WTC11 (cell line): ENCODE measurements around the gene PSMB2. TPM values are rescaled to one million over a fixed set of nuclear protein-coding genes. Genes with fewer than 3 reads are reported as not detected.
A peak's percentile ranks its signal among the peaks of the same experiment; 100 is the strongest.

Source experiments
- ATAC-seq: fragments of 200-7000 bp; cut with Tn5 transposase; 2 replicates; pipeline ENCODE4 v1.10.0; 2021; ENCODE audit warnings: mild to moderate bottlenecking, moderate library complexity
- CTCF ChIA-PET: fragments of 300-600 bp; sonication (Branson Sonifier 250); formaldehyde crosslinking; loops from one replicate; lab custom pipeline; 2021; ENCODE audit warnings: antibody characterized with exemption; lab: Charles Lee
- POLR2A ChIA-PET: fragments of 350-600 bp; sonication (Branson Sonifier 250); formaldehyde crosslinking; loops from one replicate; lab custom pipeline; 2021; ENCODE audit warnings: antibody characterized with exemption; lab: Charles Lee
- DNase-seq: peaks from one replicate; pipeline ENCODE4 v3.0.0; 2021; ENCODE audit warnings: low spot score
- H3K27ac Mint-ChIP-seq: 2 replicates; pipeline ENCODE4 v1.8.0; 2021; ENCODE audit warnings: mixed read lengths
- H3K27me3 Mint-ChIP-seq: 2 replicates; pipeline ENCODE4 v1.8.0; 2021; ENCODE audit warnings: low read depth, mild to moderate bottlenecking, moderate library complexity, mixed read lengths
- H3K36me3 Mint-ChIP-seq: 2 replicates; pipeline ENCODE4 v1.8.0; 2021; ENCODE audit warnings: mixed read lengths
- H3K4me1 Mint-ChIP-seq: 2 replicates; pipeline ENCODE4 v1.8.0; 2022; ENCODE audit warnings: mixed read lengths
- H3K4me3 Mint-ChIP-seq: 2 replicates; pipeline ENCODE4 v1.8.0; 2021; ENCODE audit warnings: mild to moderate bottlenecking, moderate library complexity, mixed read lengths
- H3K9me3 Mint-ChIP-seq: 2 replicates; pipeline ENCODE4 v1.8.0; 2021; ENCODE audit warnings: mixed read lengths
- CTCF ChIP-seq: fragments of 200-600 bp; IDR thresholded peaks from 2 replicates; pipeline ENCODE4 v1.8.0; 2022; ENCODE audit warnings: antibody characterized with exemption
- ERG ChIP-seq: fragments of 250-450 bp; sonication (Bioruptor Pico); IDR thresholded peaks from 2 replicates; pipeline ENCODE4 v1.8.0; 2021; ENCODE audit warnings: mild to moderate bottlenecking
- IRF1 ChIP-seq: sonication (generic); formaldehyde crosslinking; IDR thresholded peaks from 2 replicates; pipeline ENCODE4 v1.8.0; 2023; ENCODE audit warnings: missing genetic modification reagents
- MXD4 ChIP-seq: fragments of 250-450 bp; sonication (Bioruptor Pico); IDR thresholded peaks from 2 replicates; pipeline ENCODE4 v1.8.0; 2021; ENCODE audit warnings: mild to moderate bottlenecking, moderate library complexity, borderline replicate concordance
- NFATC4 ChIP-seq: fragments of 250-450 bp; sonication (Bioruptor Pico); IDR thresholded peaks from 2 replicates; pipeline ENCODE4 v1.9.0; 2021; ENCODE audit warnings: mild to moderate bottlenecking
- RELA ChIP-seq: sonication (generic); formaldehyde crosslinking; IDR thresholded peaks from 2 replicates; pipeline ENCODE4 v1.8.1; 2022; ENCODE audit warnings: missing genetic modification reagents, mild to moderate bottlenecking, borderline replicate concordance
- SMAD3 ChIP-seq: sonication (generic); formaldehyde crosslinking; IDR thresholded peaks from 2 replicates; pipeline ENCODE4 v1.8.0; 2022; ENCODE audit warnings: missing genetic modification reagents, mild to moderate bottlenecking, borderline replicate concordance
- ZNF416 ChIP-seq: fragments of 250-450 bp; sonication (Bioruptor Pico); IDR thresholded peaks from 2 replicates; pipeline ENCODE4 v1.9.0; 2021; ENCODE audit warnings: mild to moderate bottlenecking, inconsistent platforms
- ZNF671 ChIP-seq: fragments of 250-450 bp; sonication (Bioruptor Pico); IDR thresholded peaks from 2 replicates; pipeline ENCODE4 v1.8.0; 2021; ENCODE audit warnings: mild to moderate bottlenecking
- total RNA-seq: library from RNA; stranded (reverse); gene quantifications from 3 replicates; pipeline ENCODE4 v1.2.3, GENCODE V29; 2021
- TF ChIP-seq, protein P1 (sequence below): fragments of 250-450 bp; sonication (Bioruptor Pico); IDR thresholded peaks from 2 replicates; pipeline ENCODE4 v1.9.0; 2021; ENCODE audit warnings: moderate library complexity, mild to moderate bottlenecking, inconsistent platforms, borderline replicate concordance
- TF ChIP-seq, protein P2 (sequence below): fragments of 250-450 bp; sonication (Bioruptor Pico); IDR thresholded peaks from 2 replicates; pipeline ENCODE4 v2.1.2; 2022; ENCODE audit warnings: mild to moderate bottlenecking, moderate library complexity

Gene PSMB2
- total RNA-seq, 1 experiment from 2014 or later: 76.7 TPM

- TF ChIP-seq MXD4 (CRISPR knock-in tag): no peak
- TF ChIP-seq SMAD3 (CRISPR knock-in tag): no peak
- no peak for TF ChIP-seq ZNF671 (CRISPR knock-in tag)
- TF ChIP-seq, protein P1, sequence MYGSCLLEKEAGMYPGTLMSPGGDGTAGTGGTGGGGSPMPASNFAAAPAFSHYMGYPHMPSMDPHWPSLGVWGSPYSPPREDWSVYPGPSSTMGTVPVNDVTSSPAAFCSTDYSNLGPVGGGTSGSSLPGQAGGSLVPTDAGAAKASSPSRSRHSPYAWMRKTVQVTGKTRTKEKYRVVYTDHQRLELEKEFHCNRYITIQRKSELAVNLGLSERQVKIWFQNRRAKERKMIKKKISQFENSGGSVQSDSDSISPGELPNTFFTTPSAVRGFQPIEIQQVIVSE (CRISPR knock-in tag): no peak
Measured at GRCh38 chr1:35567947-35568558, 73.3 kb downstream of the PSMB2 start (continued).

GRCh38 chr1:35565742-35566133 is 75.6 kb downstream of the PSMB2 start:
- DNase-seq: no peak
- Mint-ChIP-seq H3K27me3 (peaks cover 20% of the 10 kb centered on the region), H3K4me3 (no peak overlapping the region), H3K9me3 (no peaks in the 10 kb centered on the region), H3K27ac (no peak overlapping the region), H3K36me3 (peaks cover 30% of the 10 kb centered on the region), H3K4me1 (peaks cover 6% of the 10 kb centered on the region)
- TF ChIP-seq ERG (CRISPR knock-in tag): no peak
- 0 out of 2 replicates have a peak, but pooled peaks have one; percentile 2 for TF ChIP-seq RELA
- ATAC-seq: no peak
- POLR2A ChIA-PET: no interaction called here
- CTCF ChIA-PET: interaction anchor here (0.9 to 2.3 kb wide), 7 partner anchors 80 to 152 kb away, joined by 3 to 52 read pairs (median 12); partner anchors contain the start of gene C1orf216

DNA sequence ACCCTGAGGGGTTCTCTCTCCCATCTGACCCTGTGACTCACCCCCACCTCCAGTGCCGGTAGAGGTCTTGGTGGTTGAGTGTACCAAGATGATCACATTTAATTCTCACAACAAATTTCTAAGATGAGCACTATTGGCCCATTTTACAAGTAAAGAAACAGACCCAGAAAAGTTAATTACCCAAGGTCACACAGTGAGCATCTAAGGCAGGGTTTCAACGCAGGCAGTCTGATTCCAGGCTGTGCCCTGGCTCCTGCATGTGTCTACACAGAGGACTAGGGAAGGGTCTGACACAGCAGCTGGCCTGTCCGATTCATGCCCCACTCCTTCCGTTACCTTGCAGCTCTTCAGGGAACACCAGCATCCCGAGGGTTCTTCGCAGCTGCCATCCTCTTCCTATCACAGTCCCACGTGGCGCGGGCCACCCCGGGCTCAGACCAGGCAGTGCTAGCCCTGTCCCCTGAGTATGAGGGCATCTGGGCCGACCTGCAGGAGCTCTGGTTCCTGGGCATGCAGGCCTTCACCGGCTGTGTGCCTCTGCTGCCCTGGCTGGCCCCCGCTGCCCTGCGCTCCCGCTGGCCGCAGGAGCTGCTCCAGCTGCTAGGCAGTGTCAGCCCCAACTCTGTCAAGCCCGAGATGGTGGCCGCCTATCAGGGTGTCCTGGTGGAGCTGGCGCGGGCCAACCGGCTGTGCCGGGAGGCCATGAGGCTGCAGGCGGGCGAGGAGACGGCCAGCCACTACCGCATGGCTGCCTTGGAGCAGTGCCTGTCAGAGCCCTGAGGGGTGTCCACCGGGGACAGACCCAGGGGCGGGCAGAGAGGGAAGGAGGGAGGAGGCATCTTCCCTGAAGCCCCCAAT is 76.2 kb downstream of the PSMB2 start:
- TF ChIP-seq IRF1 (0 out of 2 replicates have a peak, but pooled peaks have one; percentile 14), RELA (0 out of 2 replicates have a peak, but pooled peaks have one; percentile 17), ZNF416 (no peak)
- TF ChIP-seq, all 79 proteins: peak for 2
- H3K27ac Mint-ChIP-seq: no peak overlapping the region
- peaks cover 30% of the 10 kb centered on the region for H3K36me3 Mint-ChIP-seq
- DNase-seq (no peak), ATAC-seq (no peak)
- CTCF ChIA-PET: interaction anchor here (0.5 to 2.3 kb wide), 50 partner anchors 9 to 606 kb away, joined by 3 to 52 read pairs (median 4); partner anchors contain the start of genes C1orf216, CLSPN and TFAP2E
- H3K27me3 Mint-ChIP-seq: peaks cover 14% of the 10 kb centered on the region
- POLR2A ChIA-PET: interaction anchor here (0.6 kb wide), 1 partner anchor 342 kb away, joined by 4 read pairs; no protein-coding TSS in a partner anchor
- no peak overlapping the region for H3K4me3 Mint-ChIP-seq
- no peaks in the 10 kb centered on the region for H3K9me3 Mint-ChIP-seq
- H3K4me1 Mint-ChIP-seq: peaks cover 6% of the 10 kb centered on the region

GRCh38 chr1:35564037-35564883 is 77.1 kb downstream of the PSMB2 start:
- TF ChIP-seq CTCF (peak; percentile 72), SMAD3 (CRISPR knock-in tag) (no peak), ZNF671 (CRISPR knock-in tag) (no peak), NFATC4 (CRISPR knock-in tag) (no peak)
- TF ChIP-seq, protein P2, sequence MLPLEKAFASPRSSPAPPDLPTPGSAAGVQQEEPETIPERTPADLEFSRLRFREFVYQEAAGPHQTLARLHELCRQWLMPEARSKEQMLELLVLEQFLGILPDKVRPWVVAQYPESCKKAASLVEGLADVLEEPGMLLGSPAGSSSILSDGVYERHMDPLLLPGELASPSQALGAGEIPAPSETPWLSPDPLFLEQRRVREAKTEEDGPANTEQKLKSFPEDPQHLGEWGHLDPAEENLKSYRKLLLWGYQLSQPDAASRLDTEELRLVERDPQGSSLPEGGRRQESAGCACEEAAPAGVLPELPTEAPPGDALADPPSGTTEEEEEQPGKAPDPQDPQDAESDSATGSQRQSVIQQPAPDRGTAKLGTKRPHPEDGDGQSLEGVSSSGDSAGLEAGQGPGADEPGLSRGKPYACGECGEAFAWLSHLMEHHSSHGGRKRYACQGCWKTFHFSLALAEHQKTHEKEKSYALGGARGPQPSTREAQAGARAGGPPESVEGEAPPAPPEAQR: no peak
- TF ChIP-seq, all 79 proteins: peak for 1
- ATAC-seq (peak; percentile 81), DNase-seq (peak; percentile 92)
- H3K27me3 Mint-ChIP-seq: peaks cover 5% of the 10 kb centered on the region
- ChIA-PET CTCF (interaction anchor here (0.5 to 2.3 kb wide), 50 partner anchors 8 to 605 kb away, joined by 3 to 52 read pairs (median 4); partner anchors contain the start of genes C1orf216, CLSPN and TFAP2E), POLR2A (interaction anchor here (0.6 kb wide), 1 partner anchor 341 kb away, joined by 4 read pairs; no protein-coding TSS in a partner anchor)
- peaks cover 30% of the 10 kb centered on the region for H3K36me3 Mint-ChIP-seq
- peaks cover 6% of the 10 kb centered on the region for H3K4me1 Mint-ChIP-seq
- no peak overlapping the region for H3K4me3 Mint-ChIP-seq
- no peaks in the 10 kb centered on the region for H3K9me3 Mint-ChIP-seq
- H3K27ac Mint-ChIP-seq: peak overlapping the region; percentile 58
